LNCAP (cell line): ENCODE measurements around the gene POLA1.

Experiments
- CTCF ChIP-seq: fragments of 450-650 bp; IDR thresholded peaks from 2 replicates; pipeline ENCODE4 v1.5.1; 2017; ENCODE audit warnings: mild to moderate bottlenecking

POLA1 gene

DNA sequence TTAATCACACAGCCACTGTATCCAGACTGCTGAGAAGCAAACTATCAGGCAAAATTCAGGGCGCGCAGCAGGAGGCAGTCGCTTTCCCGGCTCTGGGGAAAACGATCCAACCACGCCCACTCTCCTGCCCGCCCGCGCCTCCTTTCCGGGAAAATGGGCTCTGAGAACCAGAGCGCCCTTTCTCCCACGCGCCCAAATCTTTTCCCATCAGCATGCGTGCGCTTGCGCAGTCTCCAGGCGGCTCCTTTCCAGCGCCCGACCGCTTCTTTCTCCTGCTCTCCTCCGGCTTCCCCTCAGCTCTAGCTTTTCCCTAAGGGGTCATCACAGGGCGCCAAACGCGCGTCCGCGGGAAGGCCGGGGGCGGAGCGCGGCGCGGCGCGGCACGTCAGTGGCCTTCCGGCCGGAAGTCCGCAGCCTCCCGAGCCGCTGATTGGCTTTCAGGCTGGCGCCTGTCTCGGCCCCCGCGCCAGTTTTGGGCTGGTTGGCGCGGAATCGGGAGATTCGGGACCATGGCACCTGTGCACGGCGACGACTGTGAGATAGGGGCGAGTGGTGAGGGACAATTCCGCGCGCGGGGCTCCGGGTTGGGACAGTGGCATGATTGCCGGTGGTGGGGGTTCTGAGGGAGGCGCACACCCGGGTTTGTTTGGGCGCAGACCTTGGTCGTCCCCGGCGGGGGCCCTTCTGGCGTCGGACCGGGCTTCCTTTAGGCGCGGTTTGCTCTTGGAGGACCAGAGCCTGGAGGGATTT lies at the start of gene POLA1:
Gene POLA1, plus strand, starts transcription at position 466 of the 750 bp plus-strand sequence. Its CDS starts 44 bp downstream, at position 510.
- TF ChIP-seq CTCF: no peak

- TF ChIP-seq CTCF: no peak
These were observed 47.7 kb upstream of the POLA1 start for GRCh38 chrX:24646006-24646405.

GRCh38 chrX:24646745-24647182 lies 47.0 kb upstream of the POLA1 start:
- TF ChIP-seq CTCF: no peak

DNA sequence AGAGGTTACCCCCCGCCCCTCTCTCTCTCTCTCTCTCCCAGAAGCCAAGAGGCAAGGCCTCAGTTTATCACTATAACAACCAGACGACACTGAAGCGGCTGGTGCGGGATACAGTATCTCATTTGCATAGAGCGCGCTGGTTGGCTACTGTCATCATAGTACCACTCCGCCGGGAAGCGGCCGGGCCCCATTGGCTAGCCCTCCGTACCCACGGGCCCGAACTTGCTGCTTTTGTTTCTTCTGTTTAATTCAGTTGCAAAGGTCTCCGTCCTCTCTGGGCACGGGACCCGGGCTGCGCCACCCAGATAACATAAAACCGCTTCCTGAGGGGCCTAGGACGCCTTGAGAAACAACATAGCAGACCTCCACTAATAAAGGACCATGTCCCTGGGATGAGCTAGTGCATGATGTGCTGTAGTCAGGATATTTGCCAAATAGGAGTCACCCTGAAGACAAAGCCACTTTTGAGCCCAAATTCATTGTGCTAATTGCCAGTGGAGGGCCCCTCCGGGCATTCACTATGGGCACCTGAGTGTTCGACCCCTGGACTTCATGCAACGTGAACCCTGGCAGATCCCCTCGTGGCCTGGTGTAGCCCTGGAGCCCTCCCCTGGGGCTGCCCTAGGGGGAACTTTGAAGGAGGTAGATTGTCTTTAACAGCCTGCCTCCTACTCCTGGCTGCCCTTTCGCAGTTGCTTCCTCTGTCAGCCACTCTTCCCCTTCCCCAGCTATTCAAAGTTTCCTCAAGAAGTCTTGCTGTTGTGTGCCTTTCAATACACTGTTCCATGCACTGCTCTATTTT lies 46.3 kb upstream of the POLA1 start, which contains the start of gene PCYT1B:
Gene PCYT1B, minus strand, starts transcription at position 91 of the 802 bp plus-strand sequence. CDS start 242 bp downstream, outside the sequence.
- TF ChIP-seq CTCF: no peak

DNA sequence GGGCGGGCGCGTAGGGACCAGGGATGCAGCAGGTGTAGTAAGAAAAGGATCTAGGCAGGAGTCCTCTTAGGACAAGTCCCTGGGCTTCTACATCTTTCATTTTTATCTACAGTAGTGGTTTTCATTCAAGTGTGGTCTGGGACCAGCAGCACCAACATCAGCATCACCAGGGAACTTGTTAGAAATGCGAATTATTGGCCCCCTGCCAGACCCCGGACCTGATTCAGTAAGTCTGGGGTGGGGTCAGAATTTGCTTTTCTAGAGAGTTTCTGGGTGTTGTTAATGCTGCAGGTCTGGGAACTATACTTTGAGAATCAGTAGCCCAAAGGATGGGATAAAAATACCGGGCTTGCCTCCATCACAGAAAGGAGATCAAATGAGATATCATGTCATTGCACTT lies 45.2 kb upstream of the POLA1 start:
- no peak for TF ChIP-seq CTCF

DNA sequence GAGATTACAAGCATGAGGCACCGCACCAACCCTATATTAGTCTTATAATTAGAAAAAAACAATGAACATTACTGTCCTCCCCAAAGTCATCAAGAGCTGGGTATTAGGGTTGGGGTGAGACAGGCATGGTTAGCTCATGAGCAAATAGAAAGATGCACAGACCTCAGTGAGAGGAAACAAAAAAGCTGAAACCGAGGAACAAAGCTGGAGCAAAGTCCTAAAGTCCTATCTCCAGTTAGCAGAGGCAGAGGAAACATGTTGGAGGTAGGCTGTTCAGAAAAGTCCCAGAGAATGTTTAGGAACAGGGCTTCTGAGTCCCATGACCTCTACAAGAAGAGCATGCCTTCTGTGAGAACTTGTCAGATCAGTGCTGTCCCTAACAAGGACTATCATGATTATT lies 41.9 kb upstream of the POLA1 start:
- TF ChIP-seq CTCF: no peak

GRCh38 chrX:24657671-24658386 lies 35.9 kb upstream of the POLA1 start:
- TF ChIP-seq CTCF: no peak
